GM19351 (cell line): ENCODE results near the gene DAPP1.
"Not testable (repeated sequence)": the region's sequence is repeated elsewhere in the genome, so short reads cannot be mapped to it uniquely, and the experiment has no call there.

Source experiments
- ATAC-seq: cut with Tn5 transposase; IDR thresholded peaks from one replicate; pipeline ENCODE4 v1.9.1; 2021; ENCODE audit warnings: mild to moderate bottlenecking, moderate library complexity; ENCODE audit not compliant: unreplicated experiment

Gene DAPP1

GRCh38 chr4:99824070-99824599, 7.5 kb downstream of the DAPP1 start:
- ATAC-seq, result peak; percentile 24

GRCh38 chr4:99825272-99825671, 8.6 kb downstream of the DAPP1 start:
- ATAC-seq, result no peak

- ATAC-seq, result no peak
Measured at GRCh38 chr4:99826016-99826415, 9.4 kb downstream of the DAPP1 start.

- ATAC-seq, result no peak
Measured at GRCh38 chr4:99827454-99827853, 10.8 kb downstream of the DAPP1 start.

GRCh38 chr4:99827857-99828256, 11.2 kb downstream of the DAPP1 start:
- ATAC-seq, result no peak

- no peak for ATAC-seq
Measured at GRCh38 chr4:99828477-99828876, 11.8 kb downstream of the DAPP1 start.

GRCh38 chr4:99830051-99830450, 13.4 kb downstream of the DAPP1 start:
- ATAC-seq, result not testable (repeated sequence)

- no peak for ATAC-seq
Measured at GRCh38 chr4:99832321-99832720, 15.7 kb downstream of the DAPP1 start.

GRCh38 chr4:99832758-99833157, 16.1 kb downstream of the DAPP1 start:
- no peak for ATAC-seq

GRCh38 chr4:99833756-99834155, 17.1 kb downstream of the DAPP1 start:
- ATAC-seq, result no peak

- no peak for ATAC-seq
Measured at GRCh38 chr4:99834569-99834968, 17.9 kb downstream of the DAPP1 start.

- ATAC-seq, result no peak
Measured at GRCh38 chr4:99835942-99836341, 19.3 kb downstream of the DAPP1 start.

- no peak for ATAC-seq
Measured at GRCh38 chr4:99838927-99839326, 22.3 kb downstream of the DAPP1 start.

- ATAC-seq, result peak; percentile 75
Measured at GRCh38 chr4:99841129-99841528, 24.5 kb downstream of the DAPP1 start.

- ATAC-seq, result no peak
Measured at GRCh38 chr4:99843413-99843812, 26.8 kb downstream of the DAPP1 start.

- ATAC-seq, result no peak
Measured at GRCh38 chr4:99844048-99844447, 27.4 kb downstream of the DAPP1 start.

- no peak for ATAC-seq
Measured at GRCh38 chr4:99845179-99845578, 28.6 kb downstream of the DAPP1 start.

- peak; percentile 11 for ATAC-seq
Measured at GRCh38 chr4:99845708-99846469, 29.3 kb downstream of the DAPP1 start.

GRCh38 chr4:99846891-99847290, 30.3 kb downstream of the DAPP1 start:
- no peak for ATAC-seq

- ATAC-seq, result peak; percentile 61
Measured at GRCh38 chr4:99847362-99847976, 30.8 kb downstream of the DAPP1 start.

GRCh38 chr4:99848591-99849001, 32.0 kb downstream of the DAPP1 start:
- ATAC-seq, result peak; percentile 40

GRCh38 chr4:99852199-99852749, 35.6 kb downstream of the DAPP1 start:
- ATAC-seq, result no peak
